ENCODE data around the gene TRAPPC2L. TPM values are rescaled to one million over a fixed set of nuclear protein-coding genes. Genes with fewer than 3 reads are reported as not detected.

Gene TRAPPC2L
- total and polyA plus RNA-seq, 2 of the 13 experiments (the other 11 are each of a cell fraction or from before 2014, with no cell fraction given): 96.3 to 107 TPM

DNA sequence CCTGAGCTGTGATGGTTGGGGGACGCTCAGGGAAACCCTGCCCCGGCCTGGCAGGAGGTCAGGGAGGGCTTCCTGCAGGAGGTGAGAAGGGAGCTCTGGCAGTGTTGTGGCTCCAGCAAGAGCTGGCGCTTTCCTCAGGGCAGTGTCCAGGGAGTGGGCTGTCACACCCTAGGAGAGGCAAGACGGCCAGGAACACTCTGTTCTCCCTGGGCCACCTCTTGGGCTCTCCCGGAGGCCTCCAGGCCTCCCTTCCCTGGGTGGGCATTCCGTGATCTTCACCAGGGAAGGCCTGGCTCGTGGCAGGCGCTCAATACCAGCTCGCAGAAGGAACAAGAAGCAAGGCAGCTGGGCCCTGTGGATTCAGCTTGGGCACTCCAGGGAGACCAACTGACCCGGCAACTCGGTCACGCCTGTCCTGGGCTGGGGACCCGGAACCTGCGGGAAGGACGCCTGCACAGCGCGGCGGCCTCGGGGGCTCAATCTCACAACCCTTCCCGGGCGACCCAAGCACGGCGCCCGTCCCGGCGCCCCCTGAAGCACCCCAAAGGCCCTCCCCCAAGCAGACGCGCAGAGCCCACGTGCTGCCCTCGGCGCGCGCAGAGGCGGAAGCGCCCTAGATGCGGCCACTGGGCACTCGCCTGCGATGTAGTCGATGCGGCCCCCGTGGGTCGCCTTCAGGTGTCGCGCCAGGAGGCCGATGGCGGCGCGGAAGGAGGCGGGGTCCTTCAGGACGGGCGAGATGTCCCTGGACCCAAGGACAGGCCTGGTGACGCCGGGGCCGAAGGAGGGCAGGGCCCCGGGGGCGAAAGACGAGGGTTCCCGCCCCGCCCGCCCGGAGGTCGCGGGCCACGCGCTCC is 45.8 kb upstream of the TRAPPC2L start (continued):
- TF ChIP-seq FLYWCH1 (CRISPR knock-in tag; IDR thresholded peaks at IDR 0.05): no peak
- TF ChIP-seq MEF2D (CRISPR knock-in tag; IDR thresholded peaks at IDR 0.05): no peak
- TF ChIP-seq RARG (CRISPR knock-in tag; IDR thresholded peaks at IDR 0.05; ENCODE audit: low read depth): peak; percentile 84; the same call in 1 of the 2 replicates
- TF ChIP-seq FOXA3 (CRISPR knock-in tag; IDR thresholded peaks at IDR 0.05): 0 out of 2 replicates have a peak, but pooled peaks have one; percentile 18
- TF ChIP-seq, protein P1, sequence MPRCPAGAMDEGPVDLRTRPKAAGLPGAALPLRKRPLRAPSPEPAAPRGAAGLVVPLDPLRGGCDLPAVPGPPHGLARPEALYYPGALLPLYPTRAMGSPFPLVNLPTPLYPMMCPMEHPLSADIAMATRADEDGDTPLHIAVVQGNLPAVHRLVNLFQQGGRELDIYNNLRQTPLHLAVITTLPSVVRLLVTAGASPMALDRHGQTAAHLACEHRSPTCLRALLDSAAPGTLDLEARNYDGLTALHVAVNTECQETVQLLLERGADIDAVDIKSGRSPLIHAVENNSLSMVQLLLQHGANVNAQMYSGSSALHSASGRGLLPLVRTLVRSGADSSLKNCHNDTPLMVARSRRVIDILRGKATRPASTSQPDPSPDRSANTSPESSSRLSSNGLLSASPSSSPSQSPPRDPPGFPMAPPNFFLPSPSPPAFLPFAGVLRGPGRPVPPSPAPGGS (CRISPR knock-in tag; IDR thresholded peaks at IDR 0.05): no peak; the same call in 1 of the 2 replicates
- no peak for TF ChIP-seq MAF1 (CRISPR knock-in tag; IDR thresholded peaks at IDR 0.05; ENCODE audit: borderline replicate concordance)
- TF ChIP-seq TEAD3 (CRISPR knock-in tag; optimal IDR thresholded peaks at IDR 0.05; ENCODE audit: borderline replicate concordance): peak; percentile 11
- TF ChIP-seq ZNF143 (CRISPR knock-in tag; IDR thresholded peaks at IDR 0.05): peak; percentile 32; the same call in 1 of the 2 replicates
- TF ChIP-seq EZH2 (conservative IDR thresholded peaks at IDR 0.05; ENCODE audit: low read depth, low read length): no peak
- TF ChIP-seq, protein P2, sequence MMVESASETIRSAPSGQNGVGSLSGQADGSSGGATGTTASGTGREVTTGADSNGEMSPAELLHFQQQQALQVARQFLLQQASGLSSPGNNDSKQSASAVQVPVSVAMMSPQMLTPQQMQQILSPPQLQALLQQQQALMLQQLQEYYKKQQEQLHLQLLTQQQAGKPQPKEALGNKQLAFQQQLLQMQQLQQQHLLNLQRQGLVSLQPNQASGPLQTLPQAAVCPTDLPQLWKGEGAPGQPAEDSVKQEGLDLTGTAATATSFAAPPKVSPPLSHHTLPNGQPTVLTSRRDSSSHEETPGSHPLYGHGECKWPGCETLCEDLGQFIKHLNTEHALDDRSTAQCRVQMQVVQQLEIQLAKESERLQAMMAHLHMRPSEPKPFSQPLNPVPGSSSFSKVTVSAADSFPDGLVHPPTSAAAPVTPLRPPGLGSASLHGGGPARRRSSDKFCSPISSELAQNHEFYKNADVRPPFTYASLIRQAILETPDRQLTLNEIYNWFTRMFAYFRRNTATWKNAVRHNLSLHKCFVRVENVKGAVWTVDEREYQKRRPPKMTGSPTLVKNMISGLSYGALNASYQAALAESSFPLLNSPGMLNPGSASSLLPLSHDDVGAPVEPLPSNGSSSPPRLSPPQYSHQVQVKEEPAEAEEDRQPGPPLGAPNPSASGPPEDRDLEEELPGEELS (CRISPR knock-in tag; IDR thresholded peaks at IDR 0.05): peak; percentile 43; the same call in 1 of the 2 replicates
- no peak for TF ChIP-seq SP4 (CRISPR knock-in tag; IDR thresholded peaks at IDR 0.05)
- TF ChIP-seq TCF7L2 (IDR thresholded peaks at IDR 0.05; ENCODE audit: low read depth, low read length): no peak
- TF ChIP-seq SIN3A (IDR thresholded peaks at IDR 0.05; ENCODE audit: borderline replicate concordance, low read depth, low read length): peak; percentile 78; the same call in 1 of the 2 replicates
- TF ChIP-seq ZNF337 (CRISPR knock-in tag; IDR thresholded peaks at IDR 0.05; ENCODE audit: borderline replicate concordance, low read depth): no peak
- no peak; the same call in 1 of the 2 replicates for TF ChIP-seq DNMT3B (CRISPR knock-in tag; conservative IDR thresholded peaks at IDR 0.05)
- TF ChIP-seq ZNF790 (CRISPR knock-in tag; IDR thresholded peaks at IDR 0.05; ENCODE audit: borderline replicate concordance): no peak
- TF ChIP-seq, protein P3, sequence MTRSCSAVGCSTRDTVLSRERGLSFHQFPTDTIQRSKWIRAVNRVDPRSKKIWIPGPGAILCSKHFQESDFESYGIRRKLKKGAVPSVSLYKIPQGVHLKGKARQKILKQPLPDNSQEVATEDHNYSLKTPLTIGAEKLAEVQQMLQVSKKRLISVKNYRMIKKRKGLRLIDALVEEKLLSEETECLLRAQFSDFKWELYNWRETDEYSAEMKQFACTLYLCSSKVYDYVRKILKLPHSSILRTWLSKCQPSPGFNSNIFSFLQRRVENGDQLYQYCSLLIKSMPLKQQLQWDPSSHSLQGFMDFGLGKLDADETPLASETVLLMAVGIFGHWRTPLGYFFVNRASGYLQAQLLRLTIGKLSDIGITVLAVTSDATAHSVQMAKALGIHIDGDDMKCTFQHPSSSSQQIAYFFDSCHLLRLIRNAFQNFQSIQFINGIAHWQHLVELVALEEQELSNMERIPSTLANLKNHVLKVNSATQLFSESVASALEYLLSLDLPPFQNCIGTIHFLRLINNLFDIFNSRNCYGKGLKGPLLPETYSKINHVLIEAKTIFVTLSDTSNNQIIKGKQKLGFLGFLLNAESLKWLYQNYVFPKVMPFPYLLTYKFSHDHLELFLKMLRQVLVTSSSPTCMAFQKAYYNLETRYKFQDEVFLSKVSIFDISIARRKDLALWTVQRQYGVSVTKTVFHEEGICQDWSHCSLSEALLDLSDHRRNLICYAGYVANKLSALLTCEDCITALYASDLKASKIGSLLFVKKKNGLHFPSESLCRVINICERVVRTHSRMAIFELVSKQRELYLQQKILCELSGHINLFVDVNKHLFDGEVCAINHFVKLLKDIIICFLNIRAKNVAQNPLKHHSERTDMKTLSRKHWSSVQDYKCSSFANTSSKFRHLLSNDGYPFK (CRISPR knock-in tag; IDR thresholded peaks at IDR 0.05; ENCODE audit: borderline replicate concordance): peak; percentile 57; the same call in 1 of the 2 replicates
- no peak for TF ChIP-seq GMEB2 (CRISPR knock-in tag; IDR thresholded peaks at IDR 0.05; ENCODE audit: low read depth)
- TF ChIP-seq DR1 (CRISPR knock-in tag; IDR thresholded peaks at IDR 0.05): peak; percentile 55; the same call in 1 of the 2 replicates
- 0 out of 2 replicates have a peak, but pooled peaks have one; percentile 20 for TF ChIP-seq ZNF619 (CRISPR knock-in tag; IDR thresholded peaks at IDR 0.05)
- no peak for TF ChIP-seq ZFP82 (CRISPR knock-in tag; IDR thresholded peaks at IDR 0.05; ENCODE audit: borderline replicate concordance)
- no peak for TF ChIP-seq HDAC6 (IDR thresholded peaks at IDR 0.05; ENCODE audit: low read depth, low read length)

Measured in HepG2 (cell line).